Esophagus squamous epithelium (tissue), 4 donors: ENCODE data around the gene KANSL1.

Experiments used
- CTCF ChIP-seq, 6 experiments: fragments of 450-650 bp in 4 of 6; fragments of 200-600 bp in 2 of 6; sonication (generic) in 2 of 6; IDR thresholded peaks; one replicate each; pipeline ENCODE4 v1.5.1; 2016 to 2019; ENCODE audit warnings: antibody characterized with exemption in 6 of 6, mild to moderate bottlenecking in 4 of 6, moderate library complexity in 4 of 6
- POLR2A ChIP-seq, 4 donors: fragments of 450-650 bp; IDR thresholded peaks; one replicate each; pipeline ENCODE4 v1.6.1; 2017; ENCODE audit warnings: antibody characterized with exemption in 4 of 4, mild to moderate bottlenecking in 4 of 4, moderate library complexity in 3 of 4

GRCh38 chr17:46163929-46164594, 29.2 kb downstream of the KANSL1 start:
- TF ChIP-seq CTCF (IDR thresholded peaks at IDR 0.05) (no peak), POLR2A (IDR thresholded peaks at IDR 0.05) (no peak)
